Fibroblast of mammary gland (primary cell): Measurements from ENCODE around the gene GSX2.
A peak's percentile ranks its signal among the peaks of the same experiment; 100 is the strongest.

Experiments
- DNase-seq: peaks from one replicate; pipeline ENCODE4 v3.0.0-alpha.2; 2010; ENCODE audit warnings: low read depth
- H3K4me3 ChIP-seq: 2 replicates; pipeline ENCODE4 v1.5.1; 2011; ENCODE audit warnings: low read depth, mild to moderate bottlenecking, low read length, moderate library complexity; ENCODE audit not compliant: control insufficient read depth
- TF ChIP-seq, protein P1 (sequence below): conservative IDR thresholded peaks from 2 replicates; pipeline ENCODE4 v1.5.1; 2011; ENCODE audit warnings: low read depth, low read length, inconsistent platforms; ENCODE audit not compliant: control insufficient read depth, insufficient read depth

The GSX2 gene

DNA sequence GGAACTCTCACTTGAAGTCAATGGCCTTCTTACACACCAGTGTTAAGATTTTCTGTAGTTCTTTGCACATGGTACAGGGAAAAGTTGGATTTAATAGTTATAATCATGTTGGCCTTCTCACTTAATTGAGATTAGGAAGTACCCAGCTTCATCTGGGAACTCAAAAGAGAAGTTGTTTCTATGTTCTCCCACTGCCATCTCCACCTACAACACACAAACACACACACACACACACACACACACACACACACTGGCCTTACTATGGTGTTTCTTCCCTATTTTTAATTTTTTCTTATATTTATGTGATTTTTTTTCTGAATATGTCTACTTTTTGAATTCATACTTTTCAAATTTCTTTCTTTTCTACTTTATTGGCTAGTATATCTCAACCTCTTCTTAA is 25.6 kb upstream of the GSX2 start:
- no peak for DNase-seq
- no peak overlapping the region for H3K4me3 ChIP-seq
- TF ChIP-seq, protein P1, sequence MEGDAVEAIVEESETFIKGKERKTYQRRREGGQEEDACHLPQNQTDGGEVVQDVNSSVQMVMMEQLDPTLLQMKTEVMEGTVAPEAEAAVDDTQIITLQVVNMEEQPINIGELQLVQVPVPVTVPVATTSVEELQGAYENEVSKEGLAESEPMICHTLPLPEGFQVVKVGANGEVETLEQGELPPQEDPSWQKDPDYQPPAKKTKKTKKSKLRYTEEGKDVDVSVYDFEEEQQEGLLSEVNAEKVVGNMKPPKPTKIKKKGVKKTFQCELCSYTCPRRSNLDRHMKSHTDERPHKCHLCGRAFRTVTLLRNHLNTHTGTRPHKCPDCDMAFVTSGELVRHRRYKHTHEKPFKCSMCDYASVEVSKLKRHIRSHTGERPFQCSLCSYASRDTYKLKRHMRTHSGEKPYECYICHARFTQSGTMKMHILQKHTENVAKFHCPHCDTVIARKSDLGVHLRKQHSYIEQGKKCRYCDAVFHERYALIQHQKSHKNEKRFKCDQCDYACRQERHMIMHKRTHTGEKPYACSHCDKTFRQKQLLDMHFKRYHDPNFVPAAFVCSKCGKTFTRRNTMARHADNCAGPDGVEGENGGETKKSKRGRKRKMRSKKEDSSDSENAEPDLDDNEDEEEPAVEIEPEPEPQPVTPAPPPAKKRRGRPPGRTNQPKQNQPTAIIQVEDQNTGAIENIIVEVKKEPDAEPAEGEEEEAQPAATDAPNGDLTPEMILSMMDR = no peak

DNA sequence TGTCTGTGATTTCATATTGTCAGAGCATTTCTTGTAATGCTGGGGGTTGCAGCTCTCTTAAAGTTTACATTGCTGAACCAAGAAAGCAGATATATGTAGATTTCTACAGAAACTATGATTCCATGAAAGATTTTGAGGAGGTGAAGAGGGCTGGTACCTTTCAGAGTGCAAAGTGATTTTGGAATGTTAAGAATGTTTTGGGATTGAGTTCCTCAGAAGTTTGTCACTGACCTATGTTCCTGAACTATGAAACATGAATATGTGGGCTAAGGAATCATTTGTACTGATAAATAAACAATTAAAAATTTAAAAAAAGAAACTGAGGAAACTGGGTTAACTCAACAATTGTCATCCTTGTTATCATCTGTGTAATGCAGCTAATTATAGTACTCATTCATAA is 23.3 kb upstream of the GSX2 start:
- H3K4me3 ChIP-seq = no peak overlapping the region
- TF ChIP-seq, protein P1 = no peak
- DNase-seq = no peak

DNA sequence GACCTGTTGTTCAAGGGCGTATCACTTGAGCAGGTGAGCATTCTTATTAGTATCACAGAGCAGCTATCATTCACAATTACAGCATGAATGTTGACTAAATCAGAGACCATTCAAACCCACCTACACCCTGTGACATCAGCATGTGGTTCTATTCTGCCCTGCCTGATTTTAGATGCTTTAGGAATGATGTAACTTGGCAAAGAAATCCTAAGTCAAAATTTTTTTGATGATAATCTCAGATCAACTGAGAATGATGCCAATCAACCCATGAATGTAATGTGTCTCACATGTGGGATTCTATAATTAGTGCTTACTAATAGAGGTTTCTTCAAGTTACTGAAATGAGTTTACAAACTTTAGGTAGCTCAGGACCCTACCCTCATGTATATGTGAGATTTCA is 22.2 kb upstream of the GSX2 start:
- peak; percentile 50 for DNase-seq
- no peak overlapping the region for H3K4me3 ChIP-seq
- TF ChIP-seq, protein P1 = no peak

DNA sequence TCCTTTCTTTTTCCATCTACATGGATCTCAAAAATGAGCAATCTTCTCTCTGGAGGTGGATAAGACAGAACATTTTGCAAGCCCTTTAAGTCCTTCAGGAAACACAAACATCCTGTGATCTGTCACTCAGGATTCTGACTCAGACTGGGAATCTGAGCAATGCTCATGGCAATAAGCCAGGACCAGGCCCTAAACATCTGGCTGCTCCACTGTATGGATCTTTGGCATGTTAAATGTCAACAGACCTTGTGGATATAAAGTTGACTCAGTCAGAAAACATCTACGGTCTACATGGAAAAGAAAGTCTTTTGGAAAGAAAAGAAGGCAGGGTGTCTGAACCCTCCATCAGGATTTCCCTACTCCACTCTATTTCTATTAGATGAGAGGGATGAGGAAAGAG is 17.8 kb upstream of the GSX2 start:
- TF ChIP-seq, protein P1 = no peak
- peak; percentile 100 for DNase-seq
- H3K4me3 ChIP-seq = no peak overlapping the region

DNA sequence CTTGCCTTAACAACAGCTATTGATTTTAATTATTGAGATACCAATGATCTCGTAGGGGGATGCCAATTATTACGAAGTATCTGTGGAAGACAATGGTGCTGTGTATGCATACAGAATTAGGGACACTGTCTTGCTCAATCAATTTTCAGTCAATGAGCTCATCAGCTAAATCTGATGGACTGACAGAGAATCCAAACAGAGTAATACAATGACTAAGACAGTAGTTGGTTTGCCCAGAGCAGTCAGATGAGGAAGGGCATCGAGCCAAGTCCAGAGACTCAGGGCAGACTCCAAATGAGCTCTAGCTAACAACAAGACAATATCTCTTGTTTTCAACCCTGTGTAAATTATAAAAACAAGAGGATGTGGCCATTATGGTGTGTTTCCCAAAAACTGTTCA is 14.7 kb upstream of the GSX2 start:
- DNase-seq = peak; percentile 97
- TF ChIP-seq, protein P1 = no peak
- no peak overlapping the region for H3K4me3 ChIP-seq

GRCh38 chr4:54089875-54090274 is 10.1 kb upstream of the GSX2 start:
- H3K4me3 ChIP-seq = no peak overlapping the region
- DNase-seq = no peak
- TF ChIP-seq, protein P1 = no peak

- no peak for DNase-seq
- TF ChIP-seq, protein P1 = no peak
- H3K4me3 ChIP-seq = no peak overlapping the region
Observed at GRCh38 chr4:54090404-54090803, 9.6 kb upstream of the GSX2 start.
